HepG2 (cell line): ENCODE data around the gene TRNP1. TPM values are rescaled to one million over a fixed set of nuclear protein-coding genes. Genes with fewer than 3 reads are reported as not detected.

Source experiments
- ATF7-NPFF ChIP-seq: sonication (generic); formaldehyde crosslinking; IDR thresholded peaks from 2 replicates; pipeline ENCODE4 v1.8.1; 2023; ENCODE audit warnings: mild to moderate bottlenecking, low read depth, missing genetic modification reagents, moderate library complexity
- FOXA3 ChIP-seq: IDR thresholded peaks from 2 replicates; pipeline ENCODE4 v1.6.1; 2016; ENCODE audit warnings: missing genetic modification reagents, missing compliant biosample characterization
- HNRNPK ChIP-seq: fragments of 200-400 bp; formaldehyde crosslinking; IDR thresholded peaks from 2 replicates; pipeline ENCODE4 v1.6.1; 2018; ENCODE audit warnings: low read length, low read depth, moderate library complexity, mild to moderate bottlenecking; ENCODE audit not compliant: poor library complexity, severe bottlenecking
- IRF2 ChIP-seq: IDR thresholded peaks from 2 replicates; pipeline ENCODE4 v1.6.1; 2018; ENCODE audit warnings: missing genetic modification reagents, missing compliant biosample characterization
- KDM2A ChIP-seq: sonication (generic); formaldehyde crosslinking; IDR thresholded peaks from 2 replicates; pipeline ENCODE4 v1.4.0; 2020; ENCODE audit warnings: low read depth, missing genetic modification reagents, borderline replicate concordance
- LCORL ChIP-seq, 2 experiments: fragments of 450-650 bp in 1 of 2; sonication (generic) in 1 of 2; formaldehyde crosslinking in 1 of 2; IDR thresholded peaks; 2 replicates each; pipeline versions ENCODE4 v1.5.0 to v1.6.1; 2017 to 2020; ENCODE audit warnings: antibody characterized with exemption in 1 of 2, missing genetic modification reagents in 1 of 2
- POLR2A ChIP-seq, 2 experiments: IDR thresholded peaks; 2 replicates each; pipeline ENCODE4 v1.6.1; 2011; ENCODE audit warnings: low read depth in 2 of 2, low read length in 2 of 2, mild to moderate bottlenecking in 1 of 2, moderate library complexity in 1 of 2; ENCODE audit not compliant: insufficient read depth in 1 of 2
- RARA ChIP-seq: IDR thresholded peaks from 2 replicates; pipeline ENCODE4 v1.6.1; 2016; ENCODE audit warnings: missing genetic modification reagents, missing compliant biosample characterization
- RXRB ChIP-seq: IDR thresholded peaks from 2 replicates; pipeline ENCODE4 v1.6.1; 2016; ENCODE audit warnings: borderline replicate concordance, missing genetic modification reagents, missing compliant biosample characterization
- SNAPC2 ChIP-seq: sonication (generic); formaldehyde crosslinking; IDR thresholded peaks from 2 replicates; pipeline ENCODE4 v1.8.1; 2022; ENCODE audit warnings: mild to moderate bottlenecking, missing genetic modification reagents
- SP2 ChIP-seq: sonication (generic); formaldehyde crosslinking; IDR thresholded peaks from 2 replicates; pipeline ENCODE4 v1.5.1; 2020; ENCODE audit warnings: mild to moderate bottlenecking, missing genetic modification reagents
- ZNF205 ChIP-seq: IDR thresholded peaks from 2 replicates; pipeline ENCODE4 v1.6.1; 2018; ENCODE audit warnings: missing biosample characterization, missing genetic modification reagents
- ZNF501 ChIP-seq: sonication (generic); formaldehyde crosslinking; IDR thresholded peaks from 2 replicates; pipeline ENCODE4 v1.5.1; 2020; ENCODE audit warnings: mild to moderate bottlenecking, moderate library complexity, missing genetic modification reagents
- ZNF572 ChIP-seq: sonication (generic); formaldehyde crosslinking; IDR thresholded peaks from 2 replicates; pipeline ENCODE4 v1.5.1; 2020; ENCODE audit warnings: mild to moderate bottlenecking, missing genetic modification reagents
- polyA plus RNA-seq, 8 experiments: library from polyadenylated mRNA; depleted of rRNA in 3 of 8; stranded (reverse) in 7 of 8; unstranded in 1 of 8; fragments of >200 nt; fragmentation: Illumina TruSeq in 4 of 8; extraction: Trizol in 4 of 8; gene quantifications; 2 replicates each; pipeline versions ENCODE4 v1.2.1 to v1.2.3, GENCODE V29; 2011 to 2016; ENCODE audit warnings: low read depth in 4 of 8, missing spikeins in 1 of 8, mixed read lengths in 1 of 8; ENCODE audit not compliant: insufficient read depth in 1 of 8
- total RNA-seq, 5 experiments: library from RNA; depleted of rRNA; stranded (reverse); fragments of >200 nt; fragmentation: Illumina TruSeq; extraction: Trizol; gene quantifications; 2 replicates each; pipeline ENCODE4 v1.2.3, GENCODE V29; 2016; ENCODE audit warnings: low read depth in 1 of 5
- TF ChIP-seq, protein P1 (sequence below): IDR thresholded peaks from 2 replicates; pipeline ENCODE4 v1.6.1; 2016; ENCODE audit warnings: missing compliant biosample characterization, missing genetic modification reagents, borderline replicate concordance
- TF ChIP-seq, protein P2 (sequence below): sonication (generic); formaldehyde crosslinking; IDR thresholded peaks from 2 replicates; pipeline ENCODE4 v1.4.0; 2020; ENCODE audit warnings: missing genetic modification reagents
- TF ChIP-seq, protein P3 (sequence below): sonication (generic); formaldehyde crosslinking; conservative IDR thresholded peaks from 2 replicates; pipeline ENCODE4 v1.4.0; 2020; ENCODE audit warnings: mild to moderate bottlenecking, missing genetic modification reagents, moderate library complexity
- TF ChIP-seq, protein P4 (sequence below): sonication (generic); formaldehyde crosslinking; IDR thresholded peaks from 2 replicates; pipeline ENCODE4 v1.4.0; 2020; ENCODE audit warnings: missing genetic modification reagents

TRNP1 gene
- total and polyA plus RNA-seq, 2 of the 13 experiments (the other 11 are each of a cell fraction or from before 2014, with no cell fraction given): 42.0 to 158 TPM

DNA sequence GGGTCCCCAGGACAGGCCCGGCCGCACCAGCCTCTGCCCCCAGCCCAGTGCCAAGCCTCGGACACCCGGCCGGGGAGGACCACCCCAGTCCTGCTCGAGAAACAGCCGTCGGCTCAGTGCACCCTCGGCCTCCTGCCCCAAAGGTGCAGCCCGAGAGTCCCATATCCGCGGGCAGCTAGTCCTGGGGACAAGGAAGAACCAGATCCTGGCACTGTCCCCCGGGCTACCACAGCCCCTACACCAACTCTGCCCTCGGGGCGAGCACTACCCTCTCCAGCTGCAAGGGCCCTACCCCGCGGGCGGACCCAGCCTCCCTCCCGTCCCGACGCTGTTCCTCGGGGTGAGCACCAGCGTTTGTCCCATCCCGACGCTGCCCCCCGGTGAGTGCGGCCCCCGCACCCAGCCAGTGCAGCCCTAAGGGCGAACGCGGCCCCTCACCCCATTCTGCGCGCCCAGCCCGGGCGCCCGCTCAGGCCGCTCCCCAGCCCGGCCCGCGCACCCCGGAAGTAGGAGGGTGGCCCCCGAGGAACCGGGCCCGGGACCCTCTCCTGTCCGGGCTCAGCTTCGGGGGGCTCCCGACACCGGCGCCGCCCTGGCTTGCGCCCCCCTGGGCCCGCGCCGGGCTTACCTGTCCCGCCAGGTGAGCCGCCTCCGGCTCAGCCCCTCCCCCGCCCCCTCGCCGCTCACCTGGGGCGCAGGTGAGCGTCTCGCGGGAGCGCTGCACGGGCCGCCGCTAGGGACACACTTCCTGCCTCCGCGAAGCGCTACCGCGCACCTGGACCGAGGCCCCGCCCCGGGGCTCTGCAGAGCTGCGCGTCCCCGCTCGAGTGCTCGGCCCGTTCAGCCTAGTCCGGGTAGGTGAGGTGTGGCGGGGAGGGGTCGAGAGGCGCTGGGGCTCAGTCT lies 33.5 kb upstream of the TRNP1 start, which contains the start of gene KDF1 (continued):
- TF ChIP-seq ATF7-NPFF (peak; percentile 39; the same call in 1 of the 2 replicates), ZNF205 (0 out of 2 replicates have a peak, but pooled peaks have one; percentile 72), POLR2A (IDR thresholded peaks at IDR 0.05; ENCODE audit: insufficient read depth in 1 of 2, low read depth in 2 of 2, low read length in 2 of 2) (0 out of 4 replicates have a peak, but pooled peaks of 1 of the 2 experiments have one; percentile 11), KDM2A (peak; percentile 63), SNAPC2 (CRISPR knock-in tag) (0 out of 2 replicates have a peak, but pooled peaks have one; percentile 66), IRF2 (CRISPR knock-in tag) (0 out of 2 replicates have a peak, but pooled peaks have one; percentile 21), ZNF572 (CRISPR knock-in tag) (0 out of 2 replicates have a peak, but pooled peaks have one; percentile 22), RARA (CRISPR knock-in tag) (peak; percentile 29; the same call in 1 of the 2 replicates), SP2 (CRISPR knock-in tag) (peak; percentile 37; the same call in 1 of the 2 replicates), RXRB (CRISPR knock-in tag) (peak; percentile 58; the same call in 1 of the 2 replicates), ZNF501 (CRISPR knock-in tag) (0 out of 2 replicates have a peak, but pooled peaks have one; percentile 29), LCORL (IDR thresholded peaks at IDR 0.05) (no peak), LCORL (CRISPR knock-in tag; IDR thresholded peaks at IDR 0.05) (0 out of 2 replicates have a peak, but pooled peaks have one; percentile 49), FOXA3 (CRISPR knock-in tag) (0 out of 2 replicates have a peak, but pooled peaks have one; percentile 29), HNRNPK (peak; percentile 75)
- TF ChIP-seq, protein P1, sequence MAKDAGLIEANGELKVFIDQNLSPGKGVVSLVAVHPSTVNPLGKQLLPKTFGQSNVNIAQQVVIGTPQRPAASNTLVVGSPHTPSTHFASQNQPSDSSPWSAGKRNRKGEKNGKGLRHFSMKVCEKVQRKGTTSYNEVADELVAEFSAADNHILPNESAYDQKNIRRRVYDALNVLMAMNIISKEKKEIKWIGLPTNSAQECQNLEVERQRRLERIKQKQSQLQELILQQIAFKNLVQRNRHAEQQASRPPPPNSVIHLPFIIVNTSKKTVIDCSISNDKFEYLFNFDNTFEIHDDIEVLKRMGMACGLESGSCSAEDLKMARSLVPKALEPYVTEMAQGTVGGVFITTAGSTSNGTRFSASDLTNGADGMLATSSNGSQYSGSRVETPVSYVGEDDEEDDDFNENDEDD (CRISPR knock-in tag): peak; percentile 52; the same call in 1 of the 2 replicates
- TF ChIP-seq, protein P2, sequence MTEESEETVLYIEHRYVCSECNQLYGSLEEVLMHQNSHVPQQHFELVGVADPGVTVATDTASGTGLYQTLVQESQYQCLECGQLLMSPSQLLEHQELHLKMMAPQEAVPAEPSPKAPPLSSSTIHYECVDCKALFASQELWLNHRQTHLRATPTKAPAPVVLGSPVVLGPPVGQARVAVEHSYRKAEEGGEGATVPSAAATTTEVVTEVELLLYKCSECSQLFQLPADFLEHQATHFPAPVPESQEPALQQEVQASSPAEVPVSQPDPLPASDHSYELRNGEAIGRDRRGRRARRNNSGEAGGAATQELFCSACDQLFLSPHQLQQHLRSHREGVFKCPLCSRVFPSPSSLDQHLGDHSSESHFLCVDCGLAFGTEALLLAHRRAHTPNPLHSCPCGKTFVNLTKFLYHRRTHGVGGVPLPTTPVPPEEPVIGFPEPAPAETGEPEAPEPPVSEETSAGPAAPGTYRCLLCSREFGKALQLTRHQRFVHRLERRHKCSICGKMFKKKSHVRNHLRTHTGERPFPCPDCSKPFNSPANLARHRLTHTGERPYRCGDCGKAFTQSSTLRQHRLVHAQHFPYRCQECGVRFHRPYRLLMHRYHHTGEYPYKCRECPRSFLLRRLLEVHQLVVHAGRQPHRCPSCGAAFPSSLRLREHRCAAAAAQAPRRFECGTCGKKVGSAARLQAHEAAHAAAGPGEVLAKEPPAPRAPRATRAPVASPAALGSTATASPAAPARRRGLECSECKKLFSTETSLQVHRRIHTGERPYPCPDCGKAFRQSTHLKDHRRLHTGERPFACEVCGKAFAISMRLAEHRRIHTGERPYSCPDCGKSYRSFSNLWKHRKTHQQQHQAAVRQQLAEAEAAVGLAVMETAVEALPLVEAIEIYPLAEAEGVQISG: peak; percentile 46; the same call in 1 of the 2 replicates
- TF ChIP-seq, protein P3, sequence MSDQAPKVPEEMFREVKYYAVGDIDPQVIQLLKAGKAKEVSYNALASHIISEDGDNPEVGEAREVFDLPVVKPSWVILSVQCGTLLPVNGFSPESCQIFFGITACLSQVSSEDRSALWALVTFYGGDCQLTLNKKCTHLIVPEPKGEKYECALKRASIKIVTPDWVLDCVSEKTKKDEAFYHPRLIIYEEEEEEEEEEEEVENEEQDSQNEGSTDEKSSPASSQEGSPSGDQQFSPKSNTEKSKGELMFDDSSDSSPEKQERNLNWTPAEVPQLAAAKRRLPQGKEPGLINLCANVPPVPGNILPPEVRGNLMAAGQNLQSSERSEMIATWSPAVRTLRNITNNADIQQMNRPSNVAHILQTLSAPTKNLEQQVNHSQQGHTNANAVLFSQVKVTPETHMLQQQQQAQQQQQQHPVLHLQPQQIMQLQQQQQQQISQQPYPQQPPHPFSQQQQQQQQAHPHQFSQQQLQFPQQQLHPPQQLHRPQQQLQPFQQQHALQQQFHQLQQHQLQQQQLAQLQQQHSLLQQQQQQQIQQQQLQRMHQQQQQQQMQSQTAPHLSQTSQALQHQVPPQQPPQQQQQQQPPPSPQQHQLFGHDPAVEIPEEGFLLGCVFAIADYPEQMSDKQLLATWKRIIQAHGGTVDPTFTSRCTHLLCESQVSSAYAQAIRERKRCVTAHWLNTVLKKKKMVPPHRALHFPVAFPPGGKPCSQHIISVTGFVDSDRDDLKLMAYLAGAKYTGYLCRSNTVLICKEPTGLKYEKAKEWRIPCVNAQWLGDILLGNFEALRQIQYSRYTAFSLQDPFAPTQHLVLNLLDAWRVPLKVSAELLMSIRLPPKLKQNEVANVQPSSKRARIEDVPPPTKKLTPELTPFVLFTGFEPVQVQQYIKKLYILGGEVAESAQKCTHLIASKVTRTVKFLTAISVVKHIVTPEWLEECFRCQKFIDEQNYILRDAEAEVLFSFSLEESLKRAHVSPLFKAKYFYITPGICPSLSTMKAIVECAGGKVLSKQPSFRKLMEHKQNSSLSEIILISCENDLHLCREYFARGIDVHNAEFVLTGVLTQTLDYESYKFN (CRISPR knock-in tag): peak; percentile 39; the same call in 1 of the 2 replicates
- TF ChIP-seq, protein P4, sequence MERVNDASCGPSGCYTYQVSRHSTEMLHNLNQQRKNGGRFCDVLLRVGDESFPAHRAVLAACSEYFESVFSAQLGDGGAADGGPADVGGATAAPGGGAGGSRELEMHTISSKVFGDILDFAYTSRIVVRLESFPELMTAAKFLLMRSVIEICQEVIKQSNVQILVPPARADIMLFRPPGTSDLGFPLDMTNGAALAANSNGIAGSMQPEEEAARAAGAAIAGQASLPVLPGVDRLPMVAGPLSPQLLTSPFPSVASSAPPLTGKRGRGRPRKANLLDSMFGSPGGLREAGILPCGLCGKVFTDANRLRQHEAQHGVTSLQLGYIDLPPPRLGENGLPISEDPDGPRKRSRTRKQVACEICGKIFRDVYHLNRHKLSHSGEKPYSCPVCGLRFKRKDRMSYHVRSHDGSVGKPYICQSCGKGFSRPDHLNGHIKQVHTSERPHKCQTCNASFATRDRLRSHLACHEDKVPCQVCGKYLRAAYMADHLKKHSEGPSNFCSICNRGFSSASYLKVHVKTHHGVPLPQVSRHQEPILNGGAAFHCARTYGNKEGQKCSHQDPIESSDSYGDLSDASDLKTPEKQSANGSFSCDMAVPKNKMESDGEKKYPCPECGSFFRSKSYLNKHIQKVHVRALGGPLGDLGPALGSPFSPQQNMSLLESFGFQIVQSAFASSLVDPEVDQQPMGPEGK (CRISPR knock-in tag): 0 out of 2 replicates have a peak, but pooled peaks have one; percentile 24
